MCF 10A (cell line): Measurements from ENCODE around the gene SLC25A22. TPM values are rescaled to one million over a fixed set of nuclear protein-coding genes. Genes with fewer than 3 reads are reported as not detected.

ENCODE experiments used
- Bru-seq: library from RNA; stranded (reverse); fragments of 400-500 nt; gene quantifications from one replicate; lab custom pipeline; 2021; lab: Mats Ljungman, UMichigan
- BruChase-seq, 2 experiments: library from RNA; stranded (reverse); fragments of 400-500 nt; gene quantifications; one replicate each; lab custom pipeline; 2021; lab: Mats Ljungman, UMichigan
- BruUV-seq: library from RNA; stranded (reverse); fragments of 400-500 nt; replicated peaks from 2 replicates; lab custom pipeline; 2021; lab: Mats Ljungman, UMichigan
- CTCF ChIA-PET: fragments of 300-600 bp; sonication (Branson Sonifier 250); formaldehyde crosslinking; extraction: SDS; loops from one replicate; lab custom pipeline; 2021; ENCODE audit warnings: antibody characterized with exemption, inconsistent platforms; lab: Yijun Ruan, JAX
- POLR2A ChIA-PET: fragments of 300-600, 350-650 bp; sonication (Branson Sonifier 250); formaldehyde crosslinking; extraction: SDS; loops from one replicate; lab custom pipeline; 2020; ENCODE audit warnings: antibody characterized with exemption, inconsistent platforms; lab: Yijun Ruan, JAX
- DNase-seq: peaks from one replicate; pipeline ENCODE4 v3.0.0-alpha.2; 2018; ENCODE audit not compliant: unreplicated experiment
- H3K27ac Mint-ChIP-seq: one replicate; pipeline ENCODE4 v1.8.0; 2022; ENCODE audit warnings: mild to moderate bottlenecking, low read depth, mixed read lengths; ENCODE audit not compliant: unreplicated experiment
- H3K27me3 Mint-ChIP-seq: one replicate; pipeline ENCODE4 v1.8.0; 2022; ENCODE audit warnings: mixed read lengths; ENCODE audit not compliant: insufficient read depth, unreplicated experiment
- H3K36me3 Mint-ChIP-seq: one replicate; pipeline ENCODE4 v1.8.0; 2022; ENCODE audit warnings: mild to moderate bottlenecking, moderate library complexity, mixed read lengths; ENCODE audit not compliant: insufficient read depth, unreplicated experiment
- H3K4me1 Mint-ChIP-seq: one replicate; pipeline ENCODE4 v1.8.0; 2022; ENCODE audit warnings: mixed read lengths; ENCODE audit not compliant: insufficient read depth, unreplicated experiment
- H3K4me3 Mint-ChIP-seq: one replicate; pipeline ENCODE4 v1.8.0; 2022; ENCODE audit warnings: mild to moderate bottlenecking, moderate library complexity, mixed read lengths; ENCODE audit not compliant: unreplicated experiment
- H3K9me3 Mint-ChIP-seq: one replicate; pipeline ENCODE4 v1.8.0; 2022; ENCODE audit warnings: mixed read lengths; ENCODE audit not compliant: unreplicated experiment
- CTCF ChIP-seq: fragments of 200-600 bp; IDR thresholded peaks from one replicate; pipeline ENCODE4 v1.8.0; 2022; ENCODE audit warnings: antibody characterized with exemption, mild to moderate bottlenecking; ENCODE audit not compliant: unreplicated experiment
- intact Hi-C: fragments of 100-400 bp; cut with micrococcal nuclease; formaldehyde crosslinking; loops from 2 replicates; pipeline ENCODE4 v1.14.1; 2022
- long read RNA-seq: library from polyadenylated mRNA; stranded (forward); transcript quantifications from one replicate; pipeline ENCODE4 v2.0.0, GENCODE V29; 2022
- total RNA-seq: library from RNA; stranded (reverse); gene quantifications from 2 replicates; pipeline ENCODE4 v1.2.3, GENCODE V29; 2022

SLC25A22 gene
- total RNA-seq (34.0 and 36.5 TPM in 2 replicates), Bru-seq, nascent RNA (percentile 43 among the genes with signal in this experiment), BruChase-seq, experiment 1, labeled RNA remaining after a 6-hour chase (percentile 78 among the genes with signal in this experiment), BruChase-seq, experiment 2, labeled RNA remaining after a 2-hour chase (percentile 53 among the genes with signal in this experiment)
- long read RNA-seq, transcript SLC25A22-228 (10 exons, 2,692 nt): major isoform, 50 of 112 reads
- long read RNA-seq, transcript SLC25A22-201 (10 exons, 2,796 nt): minor isoform, 12 of 112 reads
- long read RNA-seq, partial matches to known transcripts: 17 of 112 reads
- long read RNA-seq, other reads (novel, unspliced or antisense): 33 of 112 reads

DNA sequence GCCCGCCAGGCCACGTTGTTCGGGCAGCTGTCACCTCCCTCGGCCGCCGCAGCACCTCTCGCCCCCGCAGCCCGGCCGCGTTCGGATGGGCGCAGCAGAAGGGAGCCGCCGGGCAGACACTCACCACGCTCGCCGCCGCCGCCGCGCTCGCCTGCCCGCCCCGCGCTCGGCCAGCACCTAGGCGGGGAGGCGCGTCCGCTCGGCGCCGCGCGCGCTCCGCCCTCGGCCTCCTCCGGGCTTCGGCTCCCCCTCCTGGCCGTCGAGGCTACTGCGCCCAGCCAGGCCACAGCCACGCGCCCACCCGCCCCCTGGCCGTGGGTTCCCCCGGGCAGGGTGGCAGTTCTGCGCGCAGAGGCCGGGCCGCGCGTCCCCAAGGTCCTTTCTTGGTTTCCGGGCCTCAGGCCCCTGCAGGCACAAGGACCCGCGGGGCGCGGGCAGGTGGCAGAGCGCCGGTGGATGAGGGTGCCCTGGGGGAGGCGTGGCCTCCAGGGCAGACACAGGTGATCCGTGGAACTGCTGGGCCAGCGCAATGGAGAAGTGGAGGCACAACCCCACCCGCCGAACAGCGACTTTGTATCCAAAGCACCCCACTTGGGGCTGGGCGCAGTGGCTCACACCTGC lies at the start of gene SLC25A22:
SLC25A22 (minus strand) TSS at position 189 of the 621 bp plus-strand sequence. CDS start 3,275 bp downstream, outside the sequence.
- Mint-ChIP-seq H3K9me3 (no peaks in the 10 kb centered on the region), H3K27me3 (no peaks in the 10 kb centered on the region), H3K27ac (peak within 1 kb of the TSS; percentile 94), H3K4me3 (peak within 1 kb of the TSS; percentile 84), H3K4me1 (no peaks in the 10 kb centered on the region), H3K36me3 (peaks cover 25% of the 10 kb centered on the region)
- POLR2A ChIA-PET: interaction anchor here (0.8 to 3.8 kb wide), 5 partner anchors 9 to 22 kb away, joined by 3 to 41 read pairs (median 23); partner anchors contain the start of genes GATD1, PNPLA2 and RPLP2
- CTCF ChIA-PET: interaction anchor here (0.6 to 1.3 kb wide), 5 partner anchors 16 to 190 kb away, joined by 3 to 4 read pairs (median 3); no protein-coding TSS in a partner anchor
- peak; percentile 74 for DNase-seq
- no TSS peak for BruUV-seq
- intact Hi-C loops: loop anchor here (5.0 kb wide), 1 partner anchor 36 kb away; no protein-coding TSS in a partner anchor
- TF ChIP-seq CTCF: peak; percentile 88

- no peaks in the 10 kb centered on the region for H3K27me3 Mint-ChIP-seq
- intact Hi-C loops: no loop called here
- TF ChIP-seq CTCF: no peak
- no TSS peak for BruUV-seq
- no peak overlapping the region for H3K27ac Mint-ChIP-seq
- peaks cover 15% of the 10 kb centered on the region for H3K4me1 Mint-ChIP-seq
- ChIA-PET POLR2A (interaction anchor here (0.8 to 2.7 kb wide), 4 partner anchors 9 to 29 kb away, joined by 3 to 16 read pairs (median 9); partner anchors contain the start of gene PNPLA2), CTCF (interaction anchor here (0.9 to 1.0 kb wide), 4 partner anchors 9 to 204 kb away, joined by 3 to 6 read pairs (median 4); no protein-coding TSS in a partner anchor)
- no peaks in the 10 kb centered on the region for H3K9me3 Mint-ChIP-seq
- H3K4me3 Mint-ChIP-seq: no peak overlapping the region
- H3K36me3 Mint-ChIP-seq: peaks cover 28% of the 10 kb centered on the region
- DNase-seq: no peak
These were observed 49.8 kb upstream of the SLC25A22 start for GRCh38 chr11:847876-848275.

DNA sequence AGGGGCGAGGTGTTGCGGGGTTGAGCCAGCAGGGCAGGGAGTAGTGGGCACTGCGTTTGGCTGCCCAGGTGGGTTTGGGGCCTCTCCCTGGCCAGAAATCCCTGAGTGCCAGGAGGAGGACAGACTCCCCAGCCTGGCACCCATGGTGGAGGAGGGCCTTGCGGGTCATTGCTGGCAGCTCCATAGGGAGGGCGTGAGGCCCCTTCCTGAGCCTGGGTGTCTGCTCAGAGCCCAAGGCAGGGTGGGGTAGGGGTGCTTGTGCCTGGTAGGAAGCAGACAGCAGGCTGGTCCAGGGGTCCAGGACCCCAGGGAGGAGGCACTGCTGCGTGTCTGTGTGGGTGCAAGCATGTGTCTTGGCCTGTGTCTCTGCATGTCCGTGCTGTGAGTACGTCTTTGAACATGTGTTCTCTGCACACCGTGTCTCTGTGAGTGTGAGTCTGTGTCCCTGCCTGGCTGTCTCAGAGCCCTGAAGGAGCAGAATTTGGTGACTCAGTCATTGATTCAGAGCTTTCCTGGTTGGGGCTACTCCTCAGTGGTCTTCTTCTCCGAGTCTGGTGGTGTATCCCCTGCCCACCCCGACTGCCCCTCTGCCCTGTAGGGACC lies 48.5 kb upstream of the SLC25A22 start:
- TF ChIP-seq CTCF: no peak
- Mint-ChIP-seq H3K9me3 (no peaks in the 10 kb centered on the region), H3K36me3 (peaks cover 33% of the 10 kb centered on the region), H3K27me3 (no peaks in the 10 kb centered on the region), H3K4me1 (peaks cover 15% of the 10 kb centered on the region), H3K4me3 (peak overlapping the region; percentile 39), H3K27ac (peak overlapping the region; percentile 28)
- intact Hi-C loops: no loop called here
- CTCF ChIA-PET: interaction anchor here (0.6 to 1.1 kb wide), 4 partner anchors 12 to 205 kb away, joined by 3 to 4 read pairs (median 3); no protein-coding TSS in a partner anchor
- POLR2A ChIA-PET: interaction anchor here (0.6 to 2.7 kb wide), 13 partner anchors 10 to 430 kb away, joined by 3 to 18 read pairs (median 4); partner anchors contain the start of gene PNPLA2
- no TSS peak for BruUV-seq
- peak; percentile 47 for DNase-seq
